ENCODE data around the gene STAU1. TPM values are rescaled to one million over a fixed set of nuclear protein-coding genes. Genes with fewer than 3 reads are reported as not detected.
"Not testable (repeated sequence)": the region's sequence is repeated elsewhere in the genome, so short reads cannot be mapped to it uniquely, and the experiment has no call there.

STAU1 gene
- polyA plus RNA-seq, 3 donors, result 17.3 to 34.2 (median 24.0) TPM

- Histone ChIP-seq H2AFZ (ENCODE audit: insufficient read depth, low read depth, low read length, poor library complexity, severe bottlenecking) (no peak overlapping the region), H3K4me1 (ENCODE audit: control insufficient read depth in 1 of 2, insufficient read depth in 2 of 2, low read length in 2 of 2) (peaks cover 0 to 11% of the 10 kb centered on the region in 2 donors), H3K4me3 (replicated peaks in 1 of 3; ENCODE audit: low read depth in 2 of 3, low read length in 3 of 3) (no peak overlapping the region), H3K9me3 (replicated peaks in 1 of 2; ENCODE audit: control insufficient read depth in 1 of 2, insufficient read depth in 1 of 2, low read length in 2 of 2) (no peaks in the 10 kb centered on the region), H3K9ac (ENCODE audit: insufficient read depth, low read length, poor library complexity, severe bottlenecking) (no peak overlapping the region), H3K27ac (ENCODE audit: low read depth in 1 of 2, low read length in 2 of 2) (peak overlapping the region in 1 of 2 donors; percentile 47), H3K27me3 (ENCODE audit: control insufficient read depth in 2 of 2, insufficient read depth in 2 of 2, low read length in 2 of 2) (no peaks in the 10 kb centered on the region), H4K20me1 (ENCODE audit: insufficient read depth, low read length) (peaks cover 8% of the 10 kb centered on the region), H3K36me3 (replicated peaks in 1 of 2; ENCODE audit: control insufficient read depth in 1 of 2, insufficient read depth in 2 of 2, low read length in 2 of 2) (peaks cover 41 to 45% of the 10 kb centered on the region in 2 donors), H3K79me2 (ENCODE audit: insufficient read depth, low read length) (no peaks in the 10 kb centered on the region), H3K4me2 (replicated peaks; ENCODE audit: extremely low read depth, low read length, poor library complexity, severe bottlenecking) (no peak overlapping the region)
- peaks cover 38 to 51% of the 10 kb centered on the region in 2 donors for H3K36me3 Mint-ChIP-seq
- H3K9me3 Mint-ChIP-seq, result no peaks in the 10 kb centered on the region
- H3K27me3 Mint-ChIP-seq (ENCODE audit: low read depth in 3 of 3), result no peaks in the 10 kb centered on the region
- intact Hi-C loops (cut with micrococcal nuclease), result no loop called here
- H3K4me3 Mint-ChIP-seq, result no peak overlapping the region
- 100% methylated on average over 4 of the region's 4 CpGs for WGBS (ENCODE audit: insufficient coverage)
- H3K27ac Mint-ChIP-seq, result peak overlapping the region in 2 of 7 donors; percentile 19 to 46
- no peak for DNase-seq
- no peak for TF ChIP-seq CTCF (IDR thresholded peaks at IDR 0.05)
- peaks cover 12% of the 10 kb centered on the region for H3K4me1 Mint-ChIP-seq
These were observed 85.1 kb downstream of the STAU1 start for GRCh38 chr20:49103019-49103418.

- H3K27me3 ChIP-seq (ENCODE audit: control insufficient read depth in 2 of 2, insufficient read depth in 2 of 2, low read length in 2 of 2), result no peaks in the 10 kb centered on the region
- intact Hi-C loops (cut with micrococcal nuclease), result no loop called here
- peaks cover 54 to 72% of the 10 kb centered on the region in 2 donors for H3K36me3 Mint-ChIP-seq
These were observed 87.2 kb downstream of the STAU1 start for GRCh38 chr20:49100972-49101371.

GRCh38 chr20:49100292-49100691, 87.8 kb downstream of the STAU1 start:
- H3K4me2 ChIP-seq (replicated peaks; ENCODE audit: extremely low read depth, low read length, poor library complexity, severe bottlenecking), result not testable (repeated sequence)
- peak overlapping the region; percentile 17 to 75 for H3K27ac ChIP-seq (ENCODE audit: low read depth in 1 of 2, low read length in 2 of 2)
- H3K27ac Mint-ChIP-seq, result peak overlapping the region in 6 of 7 donors; percentile 58 to 90 (median 72)

More at GRCh38 chr20:49100972-49101371, 87.2 kb downstream of the STAU1 start:
- Histone ChIP-seq H3K9me3 (replicated peaks in 1 of 2; ENCODE audit: control insufficient read depth in 1 of 2, insufficient read depth in 1 of 2, low read length in 2 of 2) (no peaks in the 10 kb centered on the region), H4K20me1 (ENCODE audit: insufficient read depth, low read length) (peaks cover 8% of the 10 kb centered on the region), H2AFZ (ENCODE audit: insufficient read depth, low read depth, low read length, poor library complexity, severe bottlenecking) (no peak overlapping the region), H3K4me3 (replicated peaks in 1 of 3; ENCODE audit: low read depth in 2 of 3, low read length in 3 of 3) (peak overlapping the region in 2 of 3 experiments; percentile 26 to 40), H3K27ac (ENCODE audit: low read depth in 1 of 2, low read length in 2 of 2) (peak overlapping the region in 1 of 2 donors; percentile 75), H3K79me2 (ENCODE audit: insufficient read depth, low read length) (no peaks in the 10 kb centered on the region), H3K9ac (ENCODE audit: insufficient read depth, low read length, poor library complexity, severe bottlenecking) (no peak overlapping the region), H3K4me1 (ENCODE audit: control insufficient read depth in 1 of 2, insufficient read depth in 2 of 2, low read length in 2 of 2) (peaks cover 0 to 11% of the 10 kb centered on the region in 2 donors), H3K36me3 (replicated peaks in 1 of 2; ENCODE audit: control insufficient read depth in 1 of 2, insufficient read depth in 2 of 2, low read length in 2 of 2) (peaks cover 55 to 63% of the 10 kb centered on the region in 2 donors), H3K4me2 (replicated peaks; ENCODE audit: extremely low read depth, low read length, poor library complexity, severe bottlenecking) (peak overlapping the region; percentile 1)
- Mint-ChIP-seq H3K4me3 (peak overlapping the region; percentile 27 to 49), H3K9me3 (no peaks in the 10 kb centered on the region), H3K27me3 (ENCODE audit: low read depth in 3 of 3) (no peaks in the 10 kb centered on the region), H3K4me1 (peaks cover 9% of the 10 kb centered on the region), H3K27ac (peak overlapping the region in 6 of 7 donors; percentile 21 to 90 (median 74))
- DNase-seq, result peak; percentile 5 to 13 (median 8)
- TF ChIP-seq CTCF (IDR thresholded peaks at IDR 0.05), result no peak
- 0% methylated on average over 2 of the region's 4 CpGs for WGBS (ENCODE audit: insufficient coverage)

More at GRCh38 chr20:49100292-49100691, 87.8 kb downstream of the STAU1 start:
- peaks cover 58 to 76% of the 10 kb centered on the region in 2 donors for H3K36me3 Mint-ChIP-seq
- H3K9ac ChIP-seq (ENCODE audit: insufficient read depth, low read length, poor library complexity, severe bottlenecking); H3K27me3 ChIP-seq (ENCODE audit: control insufficient read depth in 2 of 2, insufficient read depth in 2 of 2, low read length in 2 of 2); H4K20me1 ChIP-seq (ENCODE audit: insufficient read depth, low read length); H3K9me3 Mint-ChIP-seq; H3K9me3 ChIP-seq (replicated peaks in 1 of 2; ENCODE audit: control insufficient read depth in 1 of 2, insufficient read depth in 1 of 2, low read length in 2 of 2); H3K4me3 ChIP-seq (replicated peaks in 1 of 3; ENCODE audit: low read depth in 2 of 3, low read length in 3 of 3); DNase-seq; H3K27me3 Mint-ChIP-seq (ENCODE audit: low read depth in 3 of 3); H3K4me1 Mint-ChIP-seq; H2AFZ ChIP-seq (ENCODE audit: insufficient read depth, low read depth, low read length, poor library complexity, severe bottlenecking); intact Hi-C loops (cut with micrococcal nuclease); H3K4me3 Mint-ChIP-seq; H3K79me2 ChIP-seq (ENCODE audit: insufficient read depth, low read length): not testable (repeated sequence)
- WGBS (ENCODE audit: insufficient coverage), result 93% methylated on average over 4 of the region's 5 CpGs
- peaks cover 62 to 70% of the 10 kb centered on the region in 2 donors for H3K36me3 ChIP-seq (replicated peaks in 1 of 2; ENCODE audit: control insufficient read depth in 1 of 2, insufficient read depth in 2 of 2, low read length in 2 of 2)
- H3K4me1 ChIP-seq (ENCODE audit: control insufficient read depth in 1 of 2, insufficient read depth in 2 of 2, low read length in 2 of 2), result peaks cover 0 to 11% of the 10 kb centered on the region in 2 donors

All from CD14-positive monocyte (primary cell).